H9 (cell line): ENCODE data around the gene TOP1. TPM values are rescaled to one million over a fixed set of nuclear protein-coding genes. Genes with fewer than 3 reads are reported as not detected.
A peak's percentile ranks its signal among the peaks of the same experiment; 100 is the strongest.

ENCODE experiments used
- DNase-seq: peaks from one replicate; pipeline ENCODE4 v3.0.0-alpha.2; 2017
- H2AFZ ChIP-seq: one replicate; pipeline ENCODE4 v1.6.1; 2013; ENCODE audit warnings: mild to moderate bottlenecking, low read length, control low read depth, moderate library complexity
- H2AK5ac ChIP-seq: 2 replicates; pipeline ENCODE4 v1.6.1; 2013; ENCODE audit warnings: low read length, control low read depth, mixed read lengths; ENCODE audit not compliant: insufficient read length
- H2BK120ac ChIP-seq: one replicate; pipeline ENCODE4 v1.6.1; 2013; ENCODE audit warnings: low read depth, mild to moderate bottlenecking, low read length, control low read depth, inconsistent platforms; ENCODE audit not compliant: poor library complexity, severe bottlenecking
- H2BK12ac ChIP-seq: 2 replicates; pipeline ENCODE4 v1.6.1; 2013; ENCODE audit warnings: low read length, control low read depth, mixed read lengths, low read depth; ENCODE audit not compliant: insufficient read length
- H2BK15ac ChIP-seq: 2 replicates; pipeline ENCODE4 v1.6.1; 2013; ENCODE audit warnings: low read depth, low read length, control low read depth
- H2BK20ac ChIP-seq: one replicate; pipeline ENCODE4 v1.6.1; 2013; ENCODE audit warnings: low read depth, mild to moderate bottlenecking, low read length, control low read depth, inconsistent platforms; ENCODE audit not compliant: poor library complexity, severe bottlenecking
- H2BK5ac ChIP-seq: 2 replicates; pipeline ENCODE4 v1.6.1; 2013; ENCODE audit warnings: low read length, control low read depth, mixed read lengths; ENCODE audit not compliant: insufficient read length
- H3K14ac ChIP-seq: 2 replicates; pipeline ENCODE4 v1.6.1; 2013; ENCODE audit warnings: low read length, control low read depth; ENCODE audit not compliant: insufficient read depth
- H3K18ac ChIP-seq: 2 replicates; pipeline ENCODE4 v1.6.1; 2013; ENCODE audit warnings: low read depth, mild to moderate bottlenecking, mixed read lengths, low read length, control low read depth; ENCODE audit not compliant: insufficient read length
- H3K23ac ChIP-seq: 2 replicates; pipeline ENCODE4 v1.6.1; 2013; ENCODE audit warnings: low read length, control low read depth, mixed read lengths, low read depth; ENCODE audit not compliant: insufficient read length
- H3K23me2 ChIP-seq: 2 replicates; pipeline ENCODE4 v1.6.1; 2013; ENCODE audit warnings: low read depth, mild to moderate bottlenecking, mixed read lengths, low read length, control low read depth; ENCODE audit not compliant: insufficient read length, poor library complexity, severe bottlenecking
- H3K27ac ChIP-seq: 2 replicates; pipeline ENCODE4 v1.5.1; 2013; ENCODE audit warnings: low read length, control low read depth, mixed read lengths, low read depth; ENCODE audit not compliant: insufficient read length
- H3K27me3 ChIP-seq: 2 replicates; pipeline ENCODE4 v1.6.1; 2013; ENCODE audit warnings: low read length, control low read depth, inconsistent platforms; ENCODE audit not compliant: insufficient read depth
- H3K4ac ChIP-seq: 2 replicates; pipeline ENCODE4 v1.6.1; 2013; ENCODE audit warnings: low read depth, mild to moderate bottlenecking, control low read depth, inconsistent platforms, low read length, moderate library complexity
- H3K4me1 ChIP-seq: 2 replicates; pipeline ENCODE4 v1.6.1; 2013; ENCODE audit warnings: low read length, control low read depth, inconsistent platforms; ENCODE audit not compliant: insufficient read depth
- H3K4me2 ChIP-seq: 2 replicates; pipeline ENCODE4 v1.6.1; 2013; ENCODE audit warnings: low read length, control low read depth, mixed read lengths; ENCODE audit not compliant: insufficient read length, insufficient read depth
- H3K56ac ChIP-seq: 2 replicates; pipeline ENCODE4 v1.6.1; 2013; ENCODE audit warnings: low read depth, mild to moderate bottlenecking, mixed read lengths, low read length, control low read depth; ENCODE audit not compliant: insufficient read length
- H3K79me1 ChIP-seq: 2 replicates; pipeline ENCODE4 v1.6.1; 2013; ENCODE audit warnings: low read depth, mild to moderate bottlenecking, moderate library complexity, low read length, control low read depth, inconsistent platforms; ENCODE audit not compliant: insufficient read depth, poor library complexity, severe bottlenecking
- H3K79me2 ChIP-seq: 2 replicates; pipeline ENCODE4 v1.6.1; 2013; ENCODE audit warnings: low read length, control low read depth, inconsistent platforms; ENCODE audit not compliant: insufficient read depth
- H3K9ac ChIP-seq: 2 replicates; pipeline ENCODE4 v1.6.1; 2013; ENCODE audit warnings: low read length, control low read depth, mixed read lengths; ENCODE audit not compliant: insufficient read length; ENCODE audit errors: extremely low read depth
- H3K9me3 ChIP-seq: one replicate; pipeline ENCODE4 v1.6.1; 2013; ENCODE audit warnings: low read depth, low read length, inconsistent platforms; ENCODE audit not compliant: control insufficient read depth
- H3T11ph ChIP-seq: one replicate; pipeline ENCODE4 v1.6.1; 2013; ENCODE audit warnings: mild to moderate bottlenecking, low read length, control low read depth, inconsistent platforms
- H4K20me1 ChIP-seq: one replicate; pipeline ENCODE4 v1.6.1; 2013; ENCODE audit not compliant: control insufficient read depth, insufficient read length, insufficient read depth
- H4K5ac ChIP-seq: 2 replicates; pipeline ENCODE4 v1.6.1; 2013; ENCODE audit warnings: low read depth, mild to moderate bottlenecking, mixed read lengths, low read length, control low read depth; ENCODE audit not compliant: insufficient read length
- H4K8ac ChIP-seq: replicated peaks from 2 replicates; pipeline ENCODE4 v1.6.1; 2013; ENCODE audit warnings: low read length, control low read depth, mixed read lengths, low read depth; ENCODE audit not compliant: insufficient read length
- H4K91ac ChIP-seq: 2 replicates; pipeline ENCODE4 v1.6.1; 2013; ENCODE audit warnings: low read depth, mild to moderate bottlenecking, moderate library complexity, mixed read lengths, low read length, control low read depth; ENCODE audit not compliant: insufficient read length
- H3K27ac Mint-ChIP-seq, 3 experiments: 2 replicates in 2 of 3; 3 replicates in 1 of 3; pipeline ENCODE4 v1.8.0; 2020 to 2021; ENCODE audit warnings: mixed read lengths in 3 of 3, mild to moderate bottlenecking in 1 of 3, moderate library complexity in 1 of 3
- H3K27me3 Mint-ChIP-seq: 2 replicates; pipeline ENCODE4 v1.8.0; 2021; ENCODE audit warnings: low read depth, mild to moderate bottlenecking, moderate library complexity, mixed read lengths
- H3K36me3 Mint-ChIP-seq, 3 experiments: 2 replicates in 2 of 3; 3 replicates in 1 of 3; pipeline ENCODE4 v1.8.0; 2020 to 2021; ENCODE audit warnings: low read depth in 3 of 3, mixed read lengths in 3 of 3; ENCODE audit not compliant: insufficient read depth in 1 of 3
- H3K4me1 Mint-ChIP-seq, 2 experiments: 2 replicates each; pipeline ENCODE4 v1.8.0; 2020; ENCODE audit warnings: mixed read lengths in 2 of 2
- H3K4me3 Mint-ChIP-seq, 2 experiments: 2 replicates in 1 of 2; 3 replicates in 1 of 2; pipeline ENCODE4 v1.8.0; 2020 to 2021; ENCODE audit warnings: mild to moderate bottlenecking in 2 of 2, mixed read lengths in 2 of 2, moderate library complexity in 1 of 2
- H3K9me3 Mint-ChIP-seq, 2 experiments: 2 replicates in 1 of 2; 3 replicates in 1 of 2; pipeline ENCODE4 v1.8.0; 2020; ENCODE audit warnings: mild to moderate bottlenecking in 2 of 2, mixed read lengths in 2 of 2, moderate library complexity in 1 of 2
- WGBS: extraction: QIAGEN DNeasy Blood & Tissue Kit; methylation state at CpG from one replicate; pipeline ENCODE4 v1.1.7; 2013; ENCODE audit warnings: missing lambda C conversion rate, low lambda C conversion rate, mixed read lengths; ENCODE audit not compliant: insufficient read length; ENCODE audit errors: extremely low coverage; 5-methylcytosine and 5-hydroxymethylcytosine counted together
- total RNA-seq: library from RNA; stranded (reverse); gene quantifications from 2 replicates; pipeline ENCODE4 v1.2.1, GENCODE V29; 2021
- TF ChIP-seq, protein P1 (sequence below): fragments of 200-600 bp; sonication (generic); conservative IDR thresholded peaks from 3 replicates; pipeline ENCODE4 v1.8.0; 2021; ENCODE audit warnings: antibody characterized with exemption, mild to moderate bottlenecking

Gene TOP1
- total RNA-seq, 1 experiment from 2014 or later: 96.4 TPM

DNA sequence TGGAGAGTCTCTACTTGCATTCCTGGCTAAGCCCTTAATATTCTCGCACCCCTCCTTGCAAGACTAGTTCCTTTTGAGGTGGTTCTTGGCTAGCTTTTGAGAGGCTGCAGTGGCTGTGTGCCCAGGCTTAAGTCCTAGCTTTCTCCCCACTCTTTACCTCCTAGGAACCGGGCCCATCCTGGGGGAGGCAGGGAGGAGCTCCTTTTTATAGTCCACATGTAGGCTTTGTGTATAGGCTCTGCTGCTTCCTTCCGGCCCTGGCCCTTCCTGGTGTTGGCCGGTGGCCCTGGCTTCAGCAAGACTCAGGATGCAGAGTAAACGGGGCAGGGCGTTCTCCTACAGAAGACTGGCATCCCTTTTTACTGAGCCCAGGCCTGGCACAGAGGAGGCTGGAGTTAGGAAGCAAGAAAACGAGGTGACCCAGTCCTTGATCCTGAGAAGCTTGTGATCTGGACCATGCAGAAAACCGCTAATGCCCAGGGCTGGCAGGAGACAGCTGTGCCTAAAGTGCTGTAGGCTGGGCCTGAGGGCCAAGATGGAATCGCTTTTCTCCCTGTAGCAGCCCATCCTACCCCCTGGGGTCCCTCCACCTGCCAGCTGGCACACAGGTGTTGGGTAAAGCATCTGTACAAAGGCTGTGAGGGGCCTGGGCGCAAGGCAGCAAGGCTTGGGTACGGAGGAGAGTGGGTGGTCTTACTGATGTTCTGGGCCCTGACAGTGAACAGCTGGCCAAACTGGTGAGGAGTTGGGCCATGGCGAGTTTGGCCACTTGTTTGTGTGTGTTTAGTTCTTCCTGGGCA is 117.4 kb downstream of the TOP1 start:
- Histone ChIP-seq H3K9me3 (no peaks in the 10 kb centered on the region), H3K4ac (no peak overlapping the region), H2BK120ac (no peak overlapping the region), H3K27ac (no peak overlapping the region), H3K9ac (no peak overlapping the region), H2BK5ac (no peak overlapping the region), H2AK5ac (no peak overlapping the region), H3K27me3 (no peaks in the 10 kb centered on the region), H3K18ac (no peak overlapping the region), H4K8ac (no peak overlapping the region), H3K56ac (no peak overlapping the region), H2BK12ac (no peak overlapping the region), H3K14ac (no peak overlapping the region), H3K23ac (no peak overlapping the region), H2AFZ (no peak overlapping the region), H2BK15ac (no peak overlapping the region), H2BK20ac (no peak overlapping the region), H3T11ph (no peak overlapping the region), H3K79me1 (peaks cover 4% of the 10 kb centered on the region), H3K79me2 (peaks cover 89% of the 10 kb centered on the region), H4K20me1 (no peaks in the 10 kb centered on the region), H4K91ac (no peak overlapping the region), H3K23me2 (no peaks in the 10 kb centered on the region), H4K5ac (no peak overlapping the region), H3K4me1 (peaks cover 2% of the 10 kb centered on the region; the same call in 1 of the 2 replicates), H3K4me2 (no peak overlapping the region)
- WGBS: no CpG with 5 or more reads among the region's 12 CpGs
- Mint-ChIP-seq H3K27ac (peak overlapping the region in 1 of 3 experiments; percentile 53; a peak in 4 of 7 replicates), H3K36me3 (peaks cover 4 to 24% (median 11%) of the 10 kb centered on the region in 3 experiments), H3K4me1 (peaks cover 33 to 61% of the 10 kb centered on the region in 2 experiments), H3K9me3 (no peaks in the 10 kb centered on the region), H3K27me3 (no peaks in the 10 kb centered on the region), H3K4me3 (no peak overlapping the region)
- TF ChIP-seq, protein P1, sequence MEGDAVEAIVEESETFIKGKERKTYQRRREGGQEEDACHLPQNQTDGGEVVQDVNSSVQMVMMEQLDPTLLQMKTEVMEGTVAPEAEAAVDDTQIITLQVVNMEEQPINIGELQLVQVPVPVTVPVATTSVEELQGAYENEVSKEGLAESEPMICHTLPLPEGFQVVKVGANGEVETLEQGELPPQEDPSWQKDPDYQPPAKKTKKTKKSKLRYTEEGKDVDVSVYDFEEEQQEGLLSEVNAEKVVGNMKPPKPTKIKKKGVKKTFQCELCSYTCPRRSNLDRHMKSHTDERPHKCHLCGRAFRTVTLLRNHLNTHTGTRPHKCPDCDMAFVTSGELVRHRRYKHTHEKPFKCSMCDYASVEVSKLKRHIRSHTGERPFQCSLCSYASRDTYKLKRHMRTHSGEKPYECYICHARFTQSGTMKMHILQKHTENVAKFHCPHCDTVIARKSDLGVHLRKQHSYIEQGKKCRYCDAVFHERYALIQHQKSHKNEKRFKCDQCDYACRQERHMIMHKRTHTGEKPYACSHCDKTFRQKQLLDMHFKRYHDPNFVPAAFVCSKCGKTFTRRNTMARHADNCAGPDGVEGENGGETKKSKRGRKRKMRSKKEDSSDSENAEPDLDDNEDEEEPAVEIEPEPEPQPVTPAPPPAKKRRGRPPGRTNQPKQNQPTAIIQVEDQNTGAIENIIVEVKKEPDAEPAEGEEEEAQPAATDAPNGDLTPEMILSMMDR: no peak
- no peak for DNase-seq
